WTC11 (cell line): Measurements from ENCODE around the gene TPD52L2.

Experiments
- CREM ChIP-seq: sonication (generic); formaldehyde crosslinking; IDR thresholded peaks from 2 replicates; pipeline ENCODE4 v1.8.1; 2022; ENCODE audit warnings: mild to moderate bottlenecking, missing genetic modification reagents, moderate library complexity
- CTCF ChIP-seq: fragments of 200-600 bp; IDR thresholded peaks from 2 replicates; pipeline ENCODE4 v1.8.0; 2022; ENCODE audit warnings: antibody characterized with exemption
- ELF4 ChIP-seq: sonication (generic); formaldehyde crosslinking; IDR thresholded peaks from 2 replicates; pipeline ENCODE4 v1.8.1; 2022; ENCODE audit warnings: low read depth, mild to moderate bottlenecking, moderate library complexity, missing genetic modification reagents
- FOXJ3 ChIP-seq: sonication (generic); formaldehyde crosslinking; IDR thresholded peaks from 2 replicates; pipeline ENCODE4 v1.9.0; 2021; ENCODE audit warnings: missing genetic modification reagents, mild to moderate bottlenecking, borderline replicate concordance
- GTF2I ChIP-seq: fragments of 250-450 bp; sonication (Bioruptor Pico); conservative IDR thresholded peaks from 2 replicates; pipeline ENCODE4 v1.4.0; 2021; ENCODE audit warnings: mild to moderate bottlenecking
- NFATC4 ChIP-seq: fragments of 250-450 bp; sonication (Bioruptor Pico); IDR thresholded peaks from 2 replicates; pipeline ENCODE4 v1.9.0; 2021; ENCODE audit warnings: mild to moderate bottlenecking
- NFYB ChIP-seq: sonication (generic); formaldehyde crosslinking; conservative IDR thresholded peaks from 2 replicates; pipeline ENCODE4 v1.8.0; 2022; ENCODE audit warnings: low read depth, missing genetic modification reagents
- SP1 ChIP-seq: sonication (generic); formaldehyde crosslinking; conservative IDR thresholded peaks from 2 replicates; pipeline ENCODE4 v1.8.1; 2022; ENCODE audit warnings: missing genetic modification reagents
- STAT6 ChIP-seq: sonication (generic); formaldehyde crosslinking; conservative IDR thresholded peaks from 2 replicates; pipeline ENCODE4 v1.8.1; 2023; ENCODE audit warnings: mild to moderate bottlenecking, low read depth, missing genetic modification reagents, moderate library complexity

- TF ChIP-seq CTCF (no peak), NFATC4 (no peak), FOXJ3 (CRISPR knock-in tag) (no peak), GTF2I (CRISPR knock-in tag) (no peak), STAT6 (CRISPR knock-in tag) (no peak), NFYB (CRISPR knock-in tag) (no peak), ELF4 (no peak), SP1 (CRISPR knock-in tag) (no peak), CREM (no peak)
Measured at GRCh38 chr20:63886054-63886419, 21.0 kb downstream of the TPD52L2 start.
